Heart left ventricle (tissue), 13 donors: ENCODE measurements around the gene ERCC6L2.

Experiments used
- CTCF ChIP-seq, 12 donors: fragments of 200-600 bp; sonication (generic) in 4 of 12; IDR thresholded peaks; one replicate each; pipeline versions ENCODE4 v1.5.0 to v1.8.0; 2018 to 2022; ENCODE audit warnings: antibody characterized with exemption in 12 of 12, mild to moderate bottlenecking in 5 of 12
- POLR2A ChIP-seq, 2 donors: fragments of 450-650 bp; IDR thresholded peaks; one replicate each; pipeline ENCODE4 v1.6.1; 2017; ENCODE audit warnings: antibody characterized with exemption in 2 of 2, mild to moderate bottlenecking in 2 of 2, moderate library complexity in 2 of 2
- donor health status: ischemic (EF 13 %, LVEDD 7.1; RV severe dilation, severe dysfunction).
- donor health status: DM: no; HTN: yes; CAD: no.
- donor health status: DM: no; HTN: no; CAD: no.
- donor health status: ischemic (EF 25% LVEDD 6.9; RV normal size, moderate dysfunction).
- donor health status: ischemic (EF 25% LVEDD 5.7; RV mildly dilated, moderate dysfunction).
- donor health status: ischemic (EF 35%, LVEDD 5.7; RV mildly dilated, moderate dysfunction).
- donor health status: nonischemic (EF 11% LVEDD 7.7; RV severe dilation, severe dysfunction).
- donor health status: DM: yes; HTN: yes; CAD: no.
- donor health status: PGD.
- donor health status: ischemic (EF 29% LVEDD 5.4; RV normal size, mild dysfunction).
- donor health status: nonischemic (EF 23%, LVEDD 6.1; RV moderate dilation, normal function).

GRCh38 chr9:96008502-96009222 is 133.2 kb downstream of the ERCC6L2 start:
- TF ChIP-seq CTCF (IDR thresholded peaks at IDR 0.05), result no peak
- no peak for TF ChIP-seq POLR2A (IDR thresholded peaks at IDR 0.05)
